Hepatocyte (in vitro differentiated cells): Measurements from ENCODE around the gene GNE.

ENCODE experiments used
- CTCF ChIP-seq: fragments of 200-600 bp; sonication (generic); IDR thresholded peaks from 2 replicates; pipeline ENCODE4 v1.5.1; 2016; ENCODE audit warnings: antibody characterized with exemption, mild to moderate bottlenecking; ENCODE audit not compliant: poor library complexity
- EZH2phosphoT487 ChIP-seq: fragments of 200-600 bp; sonication (generic); IDR thresholded peaks from one replicate; pipeline ENCODE4 v1.6.1; 2018; ENCODE audit warnings: antibody characterized with exemption, mild to moderate bottlenecking, low read depth, moderate library complexity; ENCODE audit not compliant: unreplicated experiment, severe bottlenecking

DNA sequence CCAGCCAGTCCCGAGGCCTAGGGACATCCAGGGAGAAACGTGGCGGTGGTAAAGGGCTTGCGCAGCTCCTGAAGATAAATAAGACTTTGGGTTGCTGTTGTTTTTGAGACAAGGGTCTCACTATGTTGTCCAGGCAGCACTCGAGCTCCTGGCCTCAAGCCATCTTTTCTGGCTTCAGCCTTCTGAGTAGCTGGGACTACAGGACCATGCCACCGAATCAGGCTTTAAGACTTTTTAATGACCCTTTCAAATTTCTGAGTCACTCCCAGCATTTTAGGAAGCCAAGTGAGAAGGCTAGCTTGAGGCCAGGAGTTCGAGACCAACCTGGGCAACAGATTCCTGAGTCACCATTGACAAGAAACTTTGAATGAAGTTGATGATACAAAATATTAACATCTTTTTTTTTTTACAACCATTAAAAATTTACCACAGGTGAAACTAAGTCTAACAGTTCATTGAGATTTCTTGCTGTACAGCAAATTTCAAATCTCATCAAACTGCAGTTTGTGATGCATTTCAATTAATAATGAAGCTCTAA is 817 bp upstream of the GNE start:
- no peak for TF ChIP-seq CTCF
- no peak for TF ChIP-seq EZH2phosphoT487
